ENCODE data around the gene RTN4RL2. TPM values are rescaled to one million over a fixed set of nuclear protein-coding genes. Genes with fewer than 3 reads are reported as not detected.

Gene RTN4RL2
- total RNA-seq, 1 donor from 2014 or later = 0.81 TPM

GRCh38 chr11:57426929-57427726 lies 33.2 kb upstream of the RTN4RL2 start, which contains the start of gene SLC43A3:
SLC43A3 (minus strand) TSS chr11:57427121; CDS start chr11:57426172, 949 bp downstream.
- Mint-ChIP-seq H3K9me3 (ENCODE audit: unreplicated experiment) (no peaks in the 10 kb centered on the region), H3K4me1 (ENCODE audit: unreplicated experiment) (peaks cover 38% of the 10 kb centered on the region), H3K36me3 (ENCODE audit: unreplicated experiment) (peaks cover 1% of the 10 kb centered on the region), H3K4me3 (ENCODE audit: unreplicated experiment) (peak within 1 kb of the TSS; percentile 77), H3K27me3 (ENCODE audit: unreplicated experiment) (no peaks in the 10 kb centered on the region), H3K27ac (ENCODE audit: unreplicated experiment) (peak within 1 kb of the TSS; percentile 97)
- no peak for TF ChIP-seq CTCF (IDR thresholded peaks at IDR 0.05)
- no peak for DNase-seq (ENCODE audit: extremely low spot score, unreplicated experiment)

- Mint-ChIP-seq H3K36me3 (ENCODE audit: unreplicated experiment) (peaks cover 1% of the 10 kb centered on the region), H3K27ac (ENCODE audit: unreplicated experiment) (peak overlapping the region; percentile 97), H3K4me3 (ENCODE audit: unreplicated experiment) (peak overlapping the region; percentile 77), H3K9me3 (ENCODE audit: unreplicated experiment) (no peaks in the 10 kb centered on the region), H3K27me3 (ENCODE audit: unreplicated experiment) (no peaks in the 10 kb centered on the region), H3K4me1 (ENCODE audit: unreplicated experiment) (peaks cover 43% of the 10 kb centered on the region)
- DNase-seq (ENCODE audit: extremely low spot score, unreplicated experiment) = no peak
- no peak for TF ChIP-seq CTCF (IDR thresholded peaks at IDR 0.05)
Measured at GRCh38 chr11:57427727-57428082, 32.6 kb upstream of the RTN4RL2 start.

- peaks cover 45% of the 10 kb centered on the region for H3K4me1 Mint-ChIP-seq (ENCODE audit: unreplicated experiment)
- no peak overlapping the region for H3K4me3 Mint-ChIP-seq (ENCODE audit: unreplicated experiment)
- no peak overlapping the region for H3K27ac Mint-ChIP-seq (ENCODE audit: unreplicated experiment)
- no peak for TF ChIP-seq CTCF (IDR thresholded peaks at IDR 0.05)
- H3K9me3 Mint-ChIP-seq (ENCODE audit: unreplicated experiment) = no peaks in the 10 kb centered on the region
- no peaks in the 10 kb centered on the region for H3K27me3 Mint-ChIP-seq (ENCODE audit: unreplicated experiment)
- H3K36me3 Mint-ChIP-seq (ENCODE audit: unreplicated experiment) = no peaks in the 10 kb centered on the region
- no peak for DNase-seq (ENCODE audit: extremely low spot score, unreplicated experiment)
Measured at GRCh38 chr11:57428643-57429042, 31.7 kb upstream of the RTN4RL2 start.

- DNase-seq (ENCODE audit: extremely low spot score, unreplicated experiment) = no peak
- peaks cover 38% of the 10 kb centered on the region for H3K4me1 Mint-ChIP-seq (ENCODE audit: unreplicated experiment)
- no peaks in the 10 kb centered on the region for H3K27me3 Mint-ChIP-seq (ENCODE audit: unreplicated experiment)
- no peak overlapping the region for H3K4me3 Mint-ChIP-seq (ENCODE audit: unreplicated experiment)
- no peaks in the 10 kb centered on the region for H3K9me3 Mint-ChIP-seq (ENCODE audit: unreplicated experiment)
- no peak overlapping the region for H3K27ac Mint-ChIP-seq (ENCODE audit: unreplicated experiment)
- TF ChIP-seq CTCF (IDR thresholded peaks at IDR 0.05) = no peak
- H3K36me3 Mint-ChIP-seq (ENCODE audit: unreplicated experiment) = no peaks in the 10 kb centered on the region
Measured at GRCh38 chr11:57429946-57430345, 30.4 kb upstream of the RTN4RL2 start.

- Mint-ChIP-seq H3K27ac (ENCODE audit: unreplicated experiment) (no peak overlapping the region), H3K27me3 (ENCODE audit: unreplicated experiment) (no peaks in the 10 kb centered on the region), H3K9me3 (ENCODE audit: unreplicated experiment) (no peaks in the 10 kb centered on the region), H3K4me3 (ENCODE audit: unreplicated experiment) (no peak overlapping the region), H3K4me1 (ENCODE audit: unreplicated experiment) (peaks cover 28% of the 10 kb centered on the region), H3K36me3 (ENCODE audit: unreplicated experiment) (no peaks in the 10 kb centered on the region)
- TF ChIP-seq CTCF (IDR thresholded peaks at IDR 0.05) = no peak
- no peak for DNase-seq (ENCODE audit: extremely low spot score, unreplicated experiment)
Measured at GRCh38 chr11:57430952-57431351, 29.4 kb upstream of the RTN4RL2 start.
